K562 (cell line): Measurements from ENCODE around the gene DELE1. TPM values are rescaled to one million over a fixed set of nuclear protein-coding genes. Genes with fewer than 3 reads are reported as not detected.

Experiments used
- CAMTA2 ChIP-seq: fragments of 250-450 bp; sonication (Bioruptor Pico); conservative IDR thresholded peaks from 2 replicates; pipeline ENCODE4 v1.5.1; 2022
- ELF4 ChIP-seq: fragments of 450-650 bp; formaldehyde crosslinking; IDR thresholded peaks from 2 replicates; pipeline ENCODE4 v1.4.0; 2022; ENCODE audit warnings: missing genetic modification characterization
- KLF10 ChIP-seq: fragments of 250-450 bp; sonication (Bioruptor Pico); IDR thresholded peaks from 2 replicates; pipeline ENCODE4 v1.6.1; 2021; ENCODE audit warnings: matching md5 sums
- NFIX ChIP-seq: fragments of 250-450 bp; sonication (Bioruptor Pico); IDR thresholded peaks from 2 replicates; pipeline ENCODE4 v1.4.0; 2020; ENCODE audit warnings: low read depth, mild to moderate bottlenecking, moderate library complexity
- NR1H2 ChIP-seq: sonication (generic); formaldehyde crosslinking; IDR thresholded peaks from 2 replicates; pipeline ENCODE4 v1.4.0; 2020; ENCODE audit warnings: mild to moderate bottlenecking, missing genetic modification reagents
- POLR2A ChIP-seq: fragments of 450-650 bp; conservative IDR thresholded peaks from 2 replicates; pipeline ENCODE4 v1.6.1; 2016
- RBFOX2 ChIP-seq: fragments of 200-400 bp; formaldehyde crosslinking; IDR thresholded peaks from 2 replicates; pipeline ENCODE4 v1.6.1; 2017; ENCODE audit warnings: low read depth, mild to moderate bottlenecking, low read length, moderate library complexity
- RBM39 ChIP-seq: fragments of 200-400 bp; formaldehyde crosslinking; optimal IDR thresholded peaks from 2 replicates; pipeline ENCODE3; 2018; ENCODE audit warnings: low read depth, low read length
- RCOR1 ChIP-seq, 2 experiments: IDR thresholded peaks; 2 replicates each; pipeline ENCODE4 v1.6.1; 2012; ENCODE audit warnings: low read depth in 2 of 2, low read length in 2 of 2, borderline replicate concordance in 1 of 2, improper control_type of control experiment in 1 of 2
- TCF15 ChIP-seq: fragments of 250-450 bp; sonication (Bioruptor Pico); IDR thresholded peaks from 2 replicates; pipeline ENCODE4 v1.8.0; 2022; ENCODE audit warnings: moderate library complexity, mild to moderate bottlenecking, inconsistent platforms
- TEAD1 ChIP-seq, 2 experiments: fragments of 450-650 bp in 1 of 2; sonication (generic) in 1 of 2; formaldehyde crosslinking; IDR thresholded peaks; 2 replicates each; pipeline versions ENCODE4 v1.4.0 to v1.8.0; 2020 to 2022; ENCODE audit warnings: mild to moderate bottlenecking in 2 of 2, missing genetic modification reagents in 1 of 2
- TRIM28 ChIP-seq: fragments of 450-650 bp; IDR thresholded peaks from 2 replicates; pipeline ENCODE4 v1.6.1; 2017
- XRCC3 ChIP-seq: fragments of 450-650 bp; IDR thresholded peaks from 2 replicates; pipeline ENCODE4 v1.6.1; 2017; ENCODE audit warnings: mild to moderate bottlenecking, moderate library complexity
- YY1 ChIP-seq, 3 experiments: IDR thresholded peaks; 2 replicates each; pipeline ENCODE4 v1.6.1; 2011; ENCODE audit warnings: low read length in 2 of 3, mild to moderate bottlenecking in 2 of 3, moderate library complexity in 2 of 3, borderline replicate concordance in 1 of 3, control low read depth in 1 of 3, low read depth in 1 of 3; ENCODE audit not compliant: insufficient read depth in 3 of 3, insufficient replicate concordance in 2 of 3, control insufficient read depth in 1 of 3, insufficient read length in 1 of 3; ENCODE audit errors: extremely low read depth in 1 of 3
- ZHX1 ChIP-seq: fragments of 150-350 bp; conservative IDR thresholded peaks from 2 replicates; pipeline ENCODE4 v1.6.1; 2014; ENCODE audit warnings: low read length
- ZNF146 ChIP-seq: IDR thresholded peaks from one replicate; pipeline ENCODE4 v1.6.1; 2018; ENCODE audit warnings: missing compliant biosample characterization; ENCODE audit not compliant: unreplicated experiment
- ZNF197 ChIP-seq: fragments of 200-800 bp; sonication (Bioruptor generic); IDR thresholded peaks from 2 replicates; pipeline ENCODE4 v1.6.1; 2016; ENCODE audit warnings: low read depth, missing genetic modification characterization, missing compliant biosample characterization
- ZNF589 ChIP-seq: fragments of 200-800 bp; sonication (Bioruptor generic); IDR thresholded peaks from 2 replicates; pipeline ENCODE4 v1.6.1; 2016; ENCODE audit warnings: low read depth, missing genetic modification characterization, missing compliant biosample characterization
- ZNF609 ChIP-seq: sonication (generic); formaldehyde crosslinking; IDR thresholded peaks from 2 replicates; pipeline ENCODE4 v1.8.1; 2023; ENCODE audit warnings: missing genetic modification reagents, mild to moderate bottlenecking, borderline replicate concordance
- ZNF717 ChIP-seq: fragments of 250-450 bp; sonication (Bioruptor Pico); IDR thresholded peaks from 2 replicates; pipeline ENCODE4 v1.5.0; 2021
- ZNF76 ChIP-seq: fragments of 250-450 bp; sonication (Bioruptor Pico); IDR thresholded peaks from 2 replicates; pipeline ENCODE4 v1.4.0; 2020; ENCODE audit warnings: mild to moderate bottlenecking, moderate library complexity, borderline replicate concordance
- polyA plus RNA-seq, 8 experiments: library from polyadenylated mRNA; depleted of rRNA in 4 of 8; stranded (reverse) in 5 of 8; unstranded in 3 of 8; fragments of >200 nt; fragmentation: Nextera tagmentation in 2 of 8; fragmentation: Illumina TruSeq in 1 of 8; extraction: Ambion mirVana in 2 of 8; extraction: Trizol in 1 of 8; gene quantifications; 2 replicates each; pipeline versions ENCODE4 v1.2.1 to v1.2.3, GENCODE V29; 2011 to 2014; ENCODE audit warnings: inconsistent platforms in 1 of 8, missing spikeins in 1 of 8
- total RNA-seq, 7 experiments: library from RNA; depleted of rRNA in 6 of 7; stranded (reverse); fragments of >200 nt in 6 of 7; fragmentation: Illumina TruSeq in 2 of 7; extraction: Trizol in 2 of 7; gene quantifications; 2 replicates each; pipeline versions ENCODE4 v1.2.1 to v1.2.3, GENCODE V29; 2011 to 2021; ENCODE audit warnings: low replicate concordance in 1 of 7

DELE1 gene
- total and polyA plus RNA-seq, 9 of the 15 experiments (the other 6 are each of a cell fraction or from before 2014, with no cell fraction given), result 16.6 to 74.4 (median 49.8) TPM

- TF ChIP-seq ZHX1 (no peak), ZNF717 (CRISPR knock-in tag) (peak; percentile 78; the same call in 1 of the 2 replicates), TEAD1 (CRISPR knock-in tag; IDR thresholded peaks at IDR 0.05) (0 out of 4 replicates have a peak, but pooled peaks have one; percentile 33 to 62), CAMTA2 (CRISPR knock-in tag) (no peak), ZNF609 (CRISPR knock-in tag) (no peak), ZNF197 (no peak), NFIX (no peak), RBFOX2 (peak; percentile 98), RBM39 (no peak), KLF10 (CRISPR knock-in tag) (no peak), POLR2A (peak; percentile 98), NR1H2 (CRISPR knock-in tag) (peak; percentile 86; the same call in 1 of the 2 replicates), RCOR1 (IDR thresholded peaks at IDR 0.05; ENCODE audit: borderline replicate concordance in 1 of 2, low read depth in 2 of 2, low read length in 2 of 2) (peak in 1 of 2 experiments; percentile 19; a peak in 1 of 4 replicates), ZNF146 (CRISPR knock-in tag) (peak; percentile 18), TCF15 (CRISPR knock-in tag) (no peak), ZNF589 (CRISPR knock-in tag) (0 out of 2 replicates have a peak, but pooled peaks have one; percentile 59), YY1 (IDR thresholded peaks at IDR 0.05; ENCODE audit: borderline replicate concordance in 1 of 3, control insufficient read depth in 1 of 3, extremely low read depth in 1 of 3, insufficient read depth in 3 of 3, insufficient read length in 1 of 3, insufficient replicate concordance in 2 of 3, low read depth in 1 of 3, low read length in 2 of 3) (peak in 2 of 3 experiments; percentile 82 to 83), TRIM28 (no peak), ZNF76 (CRISPR knock-in tag) (no peak), XRCC3 (no peak), ELF4 (CRISPR knock-in tag) (peak; percentile 65; the same call in 1 of the 2 replicates)
Observed at GRCh38 chr5:141968914-141969608, 45.4 kb downstream of the DELE1 start, which contains the start of gene RNF14 (continued).
